ENCODE results near the gene NRL. TPM values are rescaled to one million over a fixed set of nuclear protein-coding genes. Genes with fewer than 3 reads are reported as not detected.
A peak's percentile ranks its signal among the peaks of the same experiment; 100 is the strongest.

Gene NRL
- total and polyA plus RNA-seq, 2 donors (not counting 3 experiments of a cell fraction or from before 2014, with no cell fraction given): 0.71 to 1.1 TPM

GRCh38 chr14:24081739-24082211 is 33.0 kb downstream of the NRL start:
- dilution Hi-C loops (cut with MboI; ENCODE audit: extremely low pct_ligation_motif_present, low sequenced_read_pairs) (no loop called here), intact Hi-C loops (cut with micrococcal nuclease) (no loop called here)
- no peaks in the 10 kb centered on the region for H3K79me2 ChIP-seq (ENCODE audit: control insufficient read depth, insufficient read depth, low read length)
- no peak overlapping the region for H3K4me3 ChIP-seq (replicated peaks in 1 of 3; ENCODE audit: insufficient read depth in 1 of 3, low read depth in 1 of 3, low read length in 3 of 3)
- H3K9me3 ChIP-seq (replicated peaks; ENCODE audit: control insufficient read depth, insufficient read depth, low read length): no peaks in the 10 kb centered on the region
- TF ChIP-seq EZH2 (IDR thresholded peaks at IDR 0.05; ENCODE audit: borderline replicate concordance, low read depth, low read length, severe bottlenecking) (peak; percentile 37), MAX (IDR thresholded peaks at IDR 0.05; ENCODE audit: insufficient read depth, insufficient read length) (no peak)
- H3K9ac ChIP-seq (replicated peaks; ENCODE audit: extremely low read depth, insufficient read depth, low read length): no peak overlapping the region
- no TSS peak for BruUV-seq (replicated peaks)
- H2AFZ ChIP-seq (ENCODE audit: low read depth, low read length): no peak overlapping the region
- H3K27me3 ChIP-seq (ENCODE audit: control insufficient read depth in 2 of 2, insufficient read depth in 2 of 2, low read length in 2 of 2): peaks cover 28 to 35% of the 10 kb centered on the region in 2 experiments
- CTCF ChIA-PET: interaction anchor here (1.2 to 5.7 kb wide), 6 partner anchors 10 to 27 kb away, joined by 3 to 51 read pairs (median 11); partner anchors contain the start of gene CPNE6
- H3K4me1 ChIP-seq (ENCODE audit: control insufficient read depth, extremely low read depth, insufficient read depth, low read length): no peaks in the 10 kb centered on the region
- no peak overlapping the region for H3K27ac ChIP-seq (ENCODE audit: insufficient read depth, low read depth, low read length)
- FAIRE-seq (no peak), DNase-seq (ENCODE audit: low read depth, low spot score) (no peak)
- no peaks in the 10 kb centered on the region for H3K9me1 ChIP-seq (replicated peaks; ENCODE audit: control insufficient read depth, extremely low read depth, insufficient read depth, low read length)
- H3K4me2 ChIP-seq (ENCODE audit: insufficient read depth, low read length): no peak overlapping the region
- POLR2A ChIA-PET: interaction anchor here (0.5 kb wide), 1 partner anchor 899 kb away, joined by 10 read pairs; no protein-coding TSS in a partner anchor
- H3K36me3 ChIP-seq (ENCODE audit: control insufficient read depth in 2 of 2, extremely low read depth in 1 of 2, insufficient read depth in 2 of 2, low read length in 2 of 2): no peaks in the 10 kb centered on the region
- no peaks in the 10 kb centered on the region for H4K20me1 ChIP-seq (replicated peaks; ENCODE audit: control insufficient read depth, extremely low read depth, insufficient read depth, low read length)

GRCh38 chr14:24080888-24081738 is 33.6 kb downstream of the NRL start:
- dilution Hi-C loops (cut with MboI; ENCODE audit: extremely low pct_ligation_motif_present, low sequenced_read_pairs): no loop called here
- no TSS peak for BruUV-seq (replicated peaks)
- no peaks in the 10 kb centered on the region for H4K20me1 ChIP-seq (replicated peaks; ENCODE audit: control insufficient read depth, extremely low read depth, insufficient read depth, low read length)
- FAIRE-seq (no peak), DNase-seq (ENCODE audit: low read depth, low spot score) (peak; percentile 7)
- no peaks in the 10 kb centered on the region for H3K79me2 ChIP-seq (ENCODE audit: control insufficient read depth, insufficient read depth, low read length)
- intact Hi-C loops (cut with micrococcal nuclease): no loop called here
- no peaks in the 10 kb centered on the region for H3K9me1 ChIP-seq (replicated peaks; ENCODE audit: control insufficient read depth, extremely low read depth, insufficient read depth, low read length)
- H3K4me2 ChIP-seq (ENCODE audit: insufficient read depth, low read length): peak overlapping the region; percentile 77
- TF ChIP-seq EZH2 (IDR thresholded peaks at IDR 0.05; ENCODE audit: borderline replicate concordance, low read depth, low read length, severe bottlenecking) (peak; percentile 81), FOS (IDR thresholded peaks at IDR 0.05; ENCODE audit: borderline replicate concordance, insufficient read depth, low read length) (no peak)
- no peak overlapping the region for H3K27ac ChIP-seq (ENCODE audit: insufficient read depth, low read depth, low read length)
- H3K27me3 ChIP-seq (ENCODE audit: control insufficient read depth in 2 of 2, insufficient read depth in 2 of 2, low read length in 2 of 2): peaks cover 28 to 35% of the 10 kb centered on the region in 2 experiments
- no peaks in the 10 kb centered on the region for H3K36me3 ChIP-seq (ENCODE audit: control insufficient read depth in 2 of 2, extremely low read depth in 1 of 2, insufficient read depth in 2 of 2, low read length in 2 of 2)
- peak overlapping the region; percentile 46 for H2AFZ ChIP-seq (ENCODE audit: low read depth, low read length)
- ChIA-PET POLR2A (no interaction called here), CTCF (interaction anchor here (1.1 to 5.7 kb wide), 8 partner anchors 10 to 80 kb away, joined by 3 to 51 read pairs (median 6); partner anchors contain the start of genes CPNE6, DCAF11, IRF9 and NRL)
- H3K9me3 ChIP-seq (replicated peaks; ENCODE audit: control insufficient read depth, insufficient read depth, low read length): no peaks in the 10 kb centered on the region
- H3K4me3 ChIP-seq (replicated peaks in 1 of 3; ENCODE audit: insufficient read depth in 1 of 3, low read depth in 1 of 3, low read length in 3 of 3): peak overlapping the region; percentile 1 to 31 (median 25)
- no peaks in the 10 kb centered on the region for H3K4me1 ChIP-seq (ENCODE audit: control insufficient read depth, extremely low read depth, insufficient read depth, low read length)
- no peak overlapping the region for H3K9ac ChIP-seq (replicated peaks; ENCODE audit: extremely low read depth, insufficient read depth, low read length)

All from endothelial cell of umbilical vein (primary cell).